ENCODE results near the gene RTN4R.
"Not testable (repeated sequence)": the region's sequence is repeated elsewhere in the genome, so short reads cannot be mapped to it uniquely, and the experiment has no call there.

DNA sequence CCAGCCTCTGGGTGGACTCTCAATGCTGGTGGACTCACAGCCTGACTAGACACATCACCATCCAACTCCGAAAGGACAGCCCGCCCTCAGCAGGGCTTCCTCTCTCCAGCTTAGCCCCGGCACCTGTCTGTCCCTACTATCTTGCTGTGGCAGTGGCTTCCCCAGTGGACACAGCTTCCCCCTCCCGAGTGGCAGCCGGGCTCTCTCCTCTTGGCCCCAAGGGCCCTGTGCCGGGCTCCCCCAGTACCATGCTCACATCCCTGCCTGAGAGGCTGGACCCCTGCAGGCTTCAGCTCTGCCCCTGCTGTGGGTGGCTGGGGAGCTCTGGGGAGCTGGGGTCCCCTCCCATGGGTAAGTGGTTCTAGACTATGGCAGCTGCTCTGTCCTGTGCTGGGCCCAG is 42.7 kb upstream of the RTN4R start:
- TF ChIP-seq, protein P1, sequence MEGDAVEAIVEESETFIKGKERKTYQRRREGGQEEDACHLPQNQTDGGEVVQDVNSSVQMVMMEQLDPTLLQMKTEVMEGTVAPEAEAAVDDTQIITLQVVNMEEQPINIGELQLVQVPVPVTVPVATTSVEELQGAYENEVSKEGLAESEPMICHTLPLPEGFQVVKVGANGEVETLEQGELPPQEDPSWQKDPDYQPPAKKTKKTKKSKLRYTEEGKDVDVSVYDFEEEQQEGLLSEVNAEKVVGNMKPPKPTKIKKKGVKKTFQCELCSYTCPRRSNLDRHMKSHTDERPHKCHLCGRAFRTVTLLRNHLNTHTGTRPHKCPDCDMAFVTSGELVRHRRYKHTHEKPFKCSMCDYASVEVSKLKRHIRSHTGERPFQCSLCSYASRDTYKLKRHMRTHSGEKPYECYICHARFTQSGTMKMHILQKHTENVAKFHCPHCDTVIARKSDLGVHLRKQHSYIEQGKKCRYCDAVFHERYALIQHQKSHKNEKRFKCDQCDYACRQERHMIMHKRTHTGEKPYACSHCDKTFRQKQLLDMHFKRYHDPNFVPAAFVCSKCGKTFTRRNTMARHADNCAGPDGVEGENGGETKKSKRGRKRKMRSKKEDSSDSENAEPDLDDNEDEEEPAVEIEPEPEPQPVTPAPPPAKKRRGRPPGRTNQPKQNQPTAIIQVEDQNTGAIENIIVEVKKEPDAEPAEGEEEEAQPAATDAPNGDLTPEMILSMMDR (conservative IDR thresholded peaks at IDR 0.05; ENCODE audit: low read length): not testable (repeated sequence)
- TF ChIP-seq EZH2phosphoT487 (IDR thresholded peaks at IDR 0.05; ENCODE audit: borderline replicate concordance): not testable (repeated sequence)

Data from Loucy (cell line).